ENCODE measurements around the gene ROCK2. TPM values are rescaled to one million over a fixed set of nuclear protein-coding genes. Genes with fewer than 3 reads are reported as not detected.

ROCK2 gene
- total and polyA plus RNA-seq, 9 of the 15 experiments (the other 6 are each of a cell fraction or from before 2014, with no cell fraction given) = 4.9 to 30.6 (median 14.3) TPM

DNA sequence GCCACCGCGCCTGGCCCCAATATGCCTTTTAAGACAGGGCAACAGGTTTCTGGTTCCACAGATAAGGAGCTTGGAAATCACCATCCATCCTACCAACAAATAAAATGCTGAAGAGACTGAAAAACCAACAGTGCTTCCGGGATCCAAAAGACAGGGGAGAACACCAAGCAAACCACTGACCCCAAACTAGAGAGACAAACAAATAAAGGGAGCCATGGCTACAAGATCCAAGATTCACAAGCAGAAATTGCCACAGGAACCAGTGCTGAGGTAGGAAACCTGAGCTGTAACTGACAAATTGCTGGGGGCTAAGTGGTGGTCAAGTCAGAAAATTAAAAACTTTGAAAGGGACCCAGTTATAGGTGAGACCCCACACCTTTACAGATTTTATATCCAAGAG, 76.5 kb downstream of the ROCK2 start (continued):
- TF ChIP-seq CBX1 (IDR thresholded peaks at IDR 0.05; ENCODE audit: low read depth) = no peak
- TF ChIP-seq BRD9 (IDR thresholded peaks at IDR 0.05; ENCODE audit: low read depth, partially characterized antibody) = no peak

DNA sequence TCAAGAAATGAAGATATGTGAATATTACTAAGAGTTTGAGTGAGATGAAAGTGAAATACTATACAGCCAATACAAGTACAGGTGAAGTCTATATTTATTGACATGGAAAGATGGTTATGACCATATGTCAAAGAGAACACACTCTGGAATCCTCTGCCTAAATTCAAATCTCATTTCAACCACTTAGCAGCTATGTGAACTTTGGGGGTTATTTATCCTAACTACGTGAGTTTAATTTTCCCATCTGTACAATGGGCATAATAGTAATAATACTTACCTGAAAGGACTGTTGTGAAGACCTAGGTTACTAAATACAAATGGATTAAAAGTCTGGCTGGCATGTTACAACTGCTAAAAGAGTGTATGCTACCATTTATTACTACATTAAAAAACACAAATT, 79.6 kb downstream of the ROCK2 start:
- FAIRE-seq (no peak), ATAC-seq (no peak), DNase-seq (ENCODE audit: extremely low read depth in 1 of 4, low spot score in 3 of 4) (no peak)
- peaks cover 0 to 5% of the 10 kb centered on the region in 2 experiments; a peak in 1 of 5 replicates for H3K4me1 ChIP-seq (replicated peaks in 1 of 2; ENCODE audit: control insufficient read depth in 2 of 2, insufficient read depth in 2 of 2, low read length in 2 of 2)
- H2AFZ ChIP-seq (ENCODE audit: low read depth, low read length) = no peak overlapping the region
- H3K4me2 ChIP-seq (ENCODE audit: insufficient read depth, low read length) = no peak overlapping the region
- H3K4me3 ChIP-seq = no peak overlapping the region
- TF ChIP-seq CHD4 (IDR thresholded peaks at IDR 0.05; ENCODE audit: insufficient read depth, insufficient replicate concordance, low read depth, low read length, poor library complexity, severe bottlenecking) (peak; percentile 67), KDM1A (IDR thresholded peaks at IDR 0.05) (peak in 1 of 2 experiments; percentile 45; a peak in 2 of 4 replicates), RBM25 (IDR thresholded peaks at IDR 0.05; ENCODE audit: low read depth, low read length, severe bottlenecking) (peak; percentile 93), ADNP (tag; IDR thresholded peaks at IDR 0.05) (peak; percentile 86), BCOR (IDR thresholded peaks at IDR 0.05) (peak; percentile 62; the same call in 1 of the 2 replicates)
- TF ChIP-seq, protein P1, sequence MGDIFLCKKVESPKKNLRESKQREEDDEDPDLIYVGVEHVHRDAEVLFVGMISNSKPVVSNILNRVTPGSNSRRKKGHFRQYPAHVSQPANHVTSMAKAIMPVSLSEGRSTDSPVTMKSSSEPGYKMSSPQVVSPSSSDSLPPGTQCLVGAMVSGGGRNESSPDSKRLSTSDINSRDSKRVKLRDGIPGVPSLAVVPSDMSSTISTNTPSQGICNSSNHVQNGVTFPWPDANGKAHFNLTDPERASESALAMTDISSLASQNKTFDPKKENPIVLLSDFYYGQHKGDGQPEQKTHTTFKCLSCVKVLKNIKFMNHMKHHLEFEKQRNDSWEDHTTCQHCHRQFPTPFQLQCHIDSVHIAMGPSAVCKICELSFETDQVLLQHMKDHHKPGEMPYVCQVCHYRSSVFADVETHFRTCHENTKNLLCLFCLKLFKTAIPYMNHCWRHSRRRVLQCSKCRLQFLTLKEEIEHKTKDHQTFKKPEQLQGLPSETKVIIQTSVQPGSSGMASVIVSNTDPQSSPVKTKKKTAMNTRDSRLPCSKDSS (IDR thresholded peaks at IDR 0.05; ENCODE audit: low read depth, partially characterized antibody) = no peak
- H3K27me3 ChIP-seq (ENCODE audit: control insufficient read depth in 2 of 2, insufficient read depth in 2 of 2, low read length in 2 of 2) = no peaks in the 10 kb centered on the region
- no peaks in the 10 kb centered on the region for H3K9me3 ChIP-seq (replicated peaks; ENCODE audit: control insufficient read depth, insufficient read depth, low read depth, low read length)
- H3K36me3 ChIP-seq (ENCODE audit: control insufficient read depth, insufficient read depth, low read length) = no peaks in the 10 kb centered on the region; the same call in 2 of the 3 replicates
- H4K20me1 ChIP-seq (replicated peaks; ENCODE audit: control insufficient read depth, insufficient read depth, low read length) = no peaks in the 10 kb centered on the region
- intact Hi-C loops (cut with micrococcal nuclease) = no loop called here
- H3K9ac ChIP-seq (ENCODE audit: insufficient read depth in 1 of 2, low read depth in 2 of 2, low read length in 2 of 2) = no peak overlapping the region
- no peak overlapping the region for H3K27ac ChIP-seq (ENCODE audit: extremely low read depth, low read depth, low read length)
- in situ Hi-C loops (cut with MboI) = no loop called here
- no TSS peak for BruUV-seq (replicated peaks)
- WGBS (ENCODE audit: insufficient coverage, low coverage, missing lambda C conversion rate) = 92% methylated on average over 1 of the region's 1 CpG
- POLR2A ChIA-PET = no interaction called here
- CTCF ChIA-PET (ENCODE audit: low intra/inter-chr PET ratio) = no interaction called here
- peaks cover 12% of the 10 kb centered on the region for H3K79me2 ChIP-seq (ENCODE audit: control insufficient read depth, insufficient read depth, low read length)
- no peaks in the 10 kb centered on the region for H3K9me1 ChIP-seq (ENCODE audit: control insufficient read depth, insufficient read depth, low read length)
